GM19468 (cell line): Measurements from ENCODE around the gene CIDEC.
"Not testable (repeated sequence)": the region's sequence is repeated elsewhere in the genome, so short reads cannot be mapped to it uniquely, and the experiment has no call there.

Experiments used
- ATAC-seq: cut with Tn5 transposase; IDR thresholded peaks from one replicate; pipeline ENCODE4 v1.9.1; 2021; ENCODE audit warnings: mild to moderate bottlenecking, moderate library complexity, moderate number of reproducible peaks; ENCODE audit not compliant: unreplicated experiment; ENCODE audit errors: extremely low read depth

Gene CIDEC

GRCh38 chr3:9881441-9881840 lies 1.4 kb upstream of the CIDEC start:
- no peak for ATAC-seq

- no peak for ATAC-seq
Measured at GRCh38 chr3:9878700-9879099, 1.4 kb downstream of the CIDEC start.

GRCh38 chr3:9876991-9877390 lies 3.1 kb downstream of the CIDEC start:
- no peak for ATAC-seq

GRCh38 chr3:9876255-9876654 lies 3.8 kb downstream of the CIDEC start:
- not testable (repeated sequence) for ATAC-seq

- ATAC-seq, result no peak
Measured at GRCh38 chr3:9875448-9875847, 4.6 kb downstream of the CIDEC start.

GRCh38 chr3:9872067-9872466 lies 8.0 kb downstream of the CIDEC start:
- ATAC-seq, result not testable (repeated sequence)

- ATAC-seq, result no peak
Measured at GRCh38 chr3:9870978-9871377, 9.1 kb downstream of the CIDEC start.

- ATAC-seq, result no peak
Measured at GRCh38 chr3:9869955-9870354, 10.1 kb downstream of the CIDEC start.

- ATAC-seq, result no peak
Measured at GRCh38 chr3:9867106-9867505, 12.9 kb downstream of the CIDEC start.

- ATAC-seq, result no peak
Measured at GRCh38 chr3:9866639-9867038, 13.4 kb downstream of the CIDEC start.

GRCh38 chr3:9865125-9865637 lies 14.9 kb downstream of the CIDEC start:
- ATAC-seq, result not testable (repeated sequence)

GRCh38 chr3:9864200-9864927 lies 15.7 kb downstream of the CIDEC start:
- no peak for ATAC-seq

GRCh38 chr3:9863058-9863772 lies 16.8 kb downstream of the CIDEC start:
- no peak for ATAC-seq

- no peak for ATAC-seq
Measured at GRCh38 chr3:9862391-9863057, 17.5 kb downstream of the CIDEC start.

GRCh38 chr3:9861626-9862130 lies 18.4 kb downstream of the CIDEC start:
- no peak for ATAC-seq

GRCh38 chr3:9861201-9861600 lies 18.9 kb downstream of the CIDEC start:
- no peak for ATAC-seq

GRCh38 chr3:9859530-9860025 lies 20.5 kb downstream of the CIDEC start:
- ATAC-seq, result no peak

GRCh38 chr3:9855594-9855993 lies 24.5 kb downstream of the CIDEC start:
- no peak for ATAC-seq

GRCh38 chr3:9854291-9854940 lies 25.6 kb downstream of the CIDEC start:
- ATAC-seq, result not testable (repeated sequence)

GRCh38 chr3:9852528-9852927 lies 27.5 kb downstream of the CIDEC start:
- no peak for ATAC-seq
